PC-9 (cell line): ENCODE results near the gene PLD6. TPM values are rescaled to one million over a fixed set of nuclear protein-coding genes. Genes with fewer than 3 reads are reported as not detected.

Experiments
- BruUV-seq: library from RNA; stranded (reverse); fragments of 400-500 nt; replicated peaks from 2 replicates; lab custom pipeline; 2021; lab: Mats Ljungman, UMichigan
- CTCF ChIA-PET: fragments of 300-600 bp; sonication (Branson Sonifier 250); formaldehyde crosslinking; loops from one replicate; lab custom pipeline; 2022; ENCODE audit warnings: antibody characterized with exemption; lab: Charles Lee
- POLR2A ChIA-PET: fragments of 300-600 bp; sonication (Branson Sonifier 250); formaldehyde crosslinking; loops from one replicate; lab custom pipeline; 2022; ENCODE audit warnings: antibody characterized with exemption; ENCODE audit not compliant: unreplicated experiment; lab: Charles Lee
- DNase-seq, 2 experiments: peaks; one replicate each; pipeline versions ENCODE4 v3.0.0 to v3.0.0-alpha.2; 2015 to 2022; ENCODE audit warnings: mixed read lengths in 1 of 2
- H2AFZ ChIP-seq: fragments of 200-600 bp; sonication (generic); 2 replicates; pipeline ENCODE4 v1.8.1; 2017; ENCODE audit warnings: antibody characterized with exemption
- H3F3A ChIP-seq: fragments of 200-600 bp; sonication (generic); 2 replicates; pipeline ENCODE4 v1.8.1; 2017; ENCODE audit warnings: antibody characterized with exemption, mild to moderate bottlenecking, low read depth; ENCODE audit not compliant: insufficient read depth
- H3K27ac ChIP-seq: fragments of 200-600 bp; sonication (generic); 2 replicates; pipeline ENCODE4 v1.6.1; 2016; ENCODE audit warnings: mixed run types
- H3K27me3 ChIP-seq: fragments of 200-600 bp; sonication (generic); 2 replicates; pipeline ENCODE4 v1.6.1; 2016; ENCODE audit warnings: low read depth, mixed run types; ENCODE audit not compliant: insufficient read depth
- H3K36me3 ChIP-seq: fragments of 200-600 bp; sonication (generic); 2 replicates; pipeline ENCODE4 v1.6.1; 2016; ENCODE audit warnings: low read depth, mixed run types
- H3K4me1 ChIP-seq: fragments of 200-600 bp; sonication (generic); replicated peaks from 2 replicates; pipeline ENCODE4 v1.6.1; 2016; ENCODE audit warnings: mixed run types; ENCODE audit not compliant: insufficient read depth
- H3K4me2 ChIP-seq: fragments of 200-600 bp; sonication (generic); 2 replicates; pipeline ENCODE4 v1.6.1; 2017; ENCODE audit warnings: mixed run types
- H3K4me3 ChIP-seq: fragments of 200-600 bp; sonication (generic); 2 replicates; pipeline ENCODE4 v1.6.1; 2016; ENCODE audit warnings: mixed run types
- H3K79me2 ChIP-seq: fragments of 200-600 bp; sonication (generic); 2 replicates; pipeline ENCODE4 v1.6.1; 2017; ENCODE audit warnings: low read depth, mixed run types
- H3K9me2 ChIP-seq: fragments of 200-600 bp; sonication (generic); 2 replicates; pipeline ENCODE4 v1.8.1; 2017; ENCODE audit warnings: mild to moderate bottlenecking; ENCODE audit not compliant: insufficient read depth
- H3K9me3 ChIP-seq: fragments of 200-600 bp; sonication (generic); 2 replicates; pipeline ENCODE4 v1.8.1; 2016; ENCODE audit warnings: low read depth; ENCODE audit not compliant: insufficient read depth
- H4K20me1 ChIP-seq: fragments of 200-600 bp; sonication (generic); 2 replicates; pipeline ENCODE4 v1.8.1; 2017; ENCODE audit not compliant: insufficient read depth
- CTCF ChIP-seq: fragments of 200-600 bp; sonication (generic); conservative IDR thresholded peaks from 2 replicates; pipeline ENCODE4 v1.6.1; 2017; ENCODE audit warnings: mixed run types, antibody characterized with exemption, mild to moderate bottlenecking, moderate library complexity
- EZH2 ChIP-seq: fragments of 200-600 bp; sonication (generic); IDR thresholded peaks from 2 replicates; pipeline ENCODE4 v1.8.0; 2017; ENCODE audit warnings: antibody characterized with exemption, low read depth
- intact Hi-C: fragments of 100-400 bp; cut with micrococcal nuclease; formaldehyde crosslinking; loops from one replicate; pipeline ENCODE4 v1.10.0; 2022; ENCODE audit not compliant: unreplicated experiment
- total RNA-seq: library from RNA; stranded (reverse); gene quantifications from 2 replicates; pipeline ENCODE4 v1.2.3, GENCODE V29; 2021

Gene PLD6
- total RNA-seq, 1 experiment from 2014 or later = 4.1 TPM

DNA sequence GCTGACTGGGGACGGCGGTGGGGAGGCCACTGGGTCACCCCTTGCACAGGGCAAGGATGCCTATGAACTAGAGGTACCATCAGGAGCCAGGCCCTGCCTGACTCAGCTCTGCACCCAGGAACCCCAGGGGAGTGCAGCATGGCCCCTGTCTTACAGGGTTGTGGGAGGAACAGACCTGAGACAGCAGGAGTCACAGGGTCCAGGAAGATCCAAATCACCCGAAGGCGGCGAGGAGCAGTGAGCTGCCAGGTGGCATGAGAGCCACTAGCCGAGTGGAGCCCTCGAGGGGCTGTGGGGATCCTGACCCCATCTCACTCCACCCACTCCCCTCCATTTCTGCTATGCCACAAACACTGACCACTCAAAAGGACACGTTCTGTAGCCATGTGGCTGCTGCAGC is 30.8 kb downstream of the PLD6 start:
- H3K9me2 ChIP-seq = no peaks in the 10 kb centered on the region
- H3K4me2 ChIP-seq = no peak overlapping the region
- H3K27me3 ChIP-seq = no peaks in the 10 kb centered on the region
- peaks cover 72% of the 10 kb centered on the region for H3F3A ChIP-seq
- no peak overlapping the region for H2AFZ ChIP-seq
- peaks cover 69% of the 10 kb centered on the region for H3K36me3 ChIP-seq
- peaks cover 42% of the 10 kb centered on the region for H4K20me1 ChIP-seq
- no peaks in the 10 kb centered on the region for H3K79me2 ChIP-seq
- ChIA-PET POLR2A (interaction anchor here (0.8 kb wide), 1 partner anchor 56 kb away, joined by 3 read pairs; no protein-coding TSS in a partner anchor), CTCF (no interaction called here)
- H3K27ac ChIP-seq = no peak overlapping the region
- no peak for TF ChIP-seq EZH2
- TF ChIP-seq CTCF = no peak
- no peak overlapping the region for H3K4me3 ChIP-seq
- DNase-seq = no peak
- intact Hi-C loops = no loop called here
- no TSS peak for BruUV-seq
- H3K4me1 ChIP-seq = no peaks in the 10 kb centered on the region
- no peaks in the 10 kb centered on the region for H3K9me3 ChIP-seq

DNA sequence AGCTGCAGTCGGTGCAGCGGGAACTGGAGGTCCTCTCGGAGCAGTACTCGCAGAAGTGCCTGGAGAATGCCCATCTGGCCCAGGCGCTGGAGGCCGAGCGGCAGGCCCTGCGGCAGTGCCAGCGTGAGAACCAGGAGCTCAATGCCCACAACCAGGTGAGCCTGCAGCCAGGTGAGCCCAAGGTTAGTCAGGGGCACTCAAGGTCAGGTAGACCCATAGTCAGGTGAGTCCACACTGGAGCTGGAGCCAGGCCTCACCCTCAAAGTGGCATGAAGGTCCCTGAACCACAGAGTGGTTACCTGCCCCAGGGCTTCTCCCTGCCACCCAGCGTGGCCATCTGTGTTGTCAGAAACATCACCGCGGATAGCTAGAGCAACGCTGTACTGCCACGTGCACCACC is 32.2 kb downstream of the PLD6 start:
- Histone ChIP-seq H4K20me1 (peaks cover 41% of the 10 kb centered on the region), H3K4me1 (no peaks in the 10 kb centered on the region), H3K9me2 (no peaks in the 10 kb centered on the region), H3K4me3 (no peak overlapping the region), H3K4me2 (no peak overlapping the region), H3F3A (peaks cover 68% of the 10 kb centered on the region), H3K27me3 (no peaks in the 10 kb centered on the region), H3K9me3 (no peaks in the 10 kb centered on the region), H3K27ac (no peak overlapping the region), H3K36me3 (peaks cover 72% of the 10 kb centered on the region), H3K79me2 (no peaks in the 10 kb centered on the region), H2AFZ (no peak overlapping the region)
- no peak for DNase-seq
- intact Hi-C loops = no loop called here
- BruUV-seq = no TSS peak
- POLR2A ChIA-PET = no interaction called here
- TF ChIP-seq CTCF = no peak
- CTCF ChIA-PET = no interaction called here

- Histone ChIP-seq H3K27me3 (no peaks in the 10 kb centered on the region), H4K20me1 (peaks cover 42% of the 10 kb centered on the region), H3K9me3 (no peaks in the 10 kb centered on the region), H3K4me2 (no peak overlapping the region), H3K79me2 (no peaks in the 10 kb centered on the region), H3K4me3 (no peak overlapping the region), H3F3A (peaks cover 68% of the 10 kb centered on the region), H3K9me2 (no peaks in the 10 kb centered on the region), H3K36me3 (peaks cover 64% of the 10 kb centered on the region), H3K4me1 (no peaks in the 10 kb centered on the region), H3K27ac (no peak overlapping the region), H2AFZ (no peak overlapping the region)
- CTCF ChIA-PET = no interaction called here
- POLR2A ChIA-PET = no interaction called here
- no TSS peak for BruUV-seq
- no peak for DNase-seq
- TF ChIP-seq CTCF (no peak), EZH2 (no peak)
- intact Hi-C loops = no loop called here
Measured at GRCh38 chr17:17172990-17173389, 33.1 kb downstream of the PLD6 start.
